A549 (cell line): ENCODE results near the gene KLHL2. TPM values are rescaled to one million over a fixed set of nuclear protein-coding genes. Genes with fewer than 3 reads are reported as not detected.

ENCODE experiments used
- ATAC-seq, 2 experiments: fragments of 200-7000 bp in 1 of 2; fragments of >200 bp in 1 of 2; cut with Nextera tagmentation in 1 of 2; cut with Tn5 transposase in 1 of 2; 3 replicates each; pipeline versions ENCODE4 v1.8.0 to v1.9.1; 2018 to 2020; ENCODE audit warnings: mild to moderate bottlenecking in 1 of 2, moderate library complexity in 1 of 2
- CTCF ChIA-PET: fragments of 300-600 bp; sonication (Branson Sonifier 250); formaldehyde crosslinking; extraction: SDS; loops from one replicate; lab custom pipeline; 2021; ENCODE audit warnings: antibody characterized with exemption, inconsistent platforms; lab: Yijun Ruan, JAX
- POLR2A ChIA-PET: fragments of 350-600 bp; formaldehyde crosslinking; extraction: SDS; loops from one replicate; lab custom pipeline; 2021; ENCODE audit warnings: antibody characterized with exemption, inconsistent platforms; lab: Yijun Ruan, JAX
- DNase-seq, 2 experiments: peaks; one replicate each; pipeline versions ENCODE4 v3.0.0 to v3.0.0-alpha.2; 2011 to 2016; ENCODE audit warnings: low read depth in 1 of 2, low spot score in 1 of 2
- FAIRE-seq: peaks from 2 replicates; lab custom pipeline; 2011; peaks lifted over from hg19 to GRCh38; lab: Jason Lieb, UNC
- H3K27ac ChIP-seq, 2 experiments: fragments of >200 bp; sonication (Bioruptor Twin); formaldehyde crosslinking; 3 replicates each; pipeline ENCODE4 v1.5.1; 2016 to 2017
- H3K4me1 ChIP-seq: fragments of >200 bp; sonication (Bioruptor Twin); formaldehyde crosslinking; 3 replicates; pipeline ENCODE4 v1.6.1; 2016
- H3K4me2 ChIP-seq: fragments of >200 bp; sonication (Bioruptor Twin); formaldehyde crosslinking; 3 replicates; pipeline ENCODE4 v1.6.1; 2016
- H3K4me3 ChIP-seq: fragments of >200 bp; sonication (Bioruptor Twin); formaldehyde crosslinking; 3 replicates; pipeline ENCODE4 v1.5.1; 2016
- H3K9me3 ChIP-seq: fragments of >200 bp; sonication (Bioruptor Twin); formaldehyde crosslinking; 3 replicates; pipeline ENCODE4 v1.6.1; 2016
- CBX2 ChIP-seq: fragments of 200-600 bp; sonication (generic); IDR thresholded peaks from 2 replicates; pipeline ENCODE4 v1.6.1; 2016; ENCODE audit warnings: low read depth, mild to moderate bottlenecking, borderline replicate concordance
- CEBPB ChIP-seq, 2 experiments: fragments of >200 bp in 1 of 2; sonication (Bioruptor Twin) in 1 of 2; formaldehyde crosslinking in 1 of 2; IDR thresholded peaks; 2 replicates each; pipeline ENCODE4 v1.6.1; 2012 to 2016
- CHD2 ChIP-seq: fragments of 150-350 bp; IDR thresholded peaks from 2 replicates; pipeline ENCODE4 v1.6.1; 2014; ENCODE audit warnings: low read length; ENCODE audit not compliant: partially characterized antibody
- EHF ChIP-seq: fragments of 250-450 bp; sonication (Bioruptor Pico); IDR thresholded peaks from 2 replicates; pipeline ENCODE4 v1.5.0; 2020; ENCODE audit warnings: mild to moderate bottlenecking
- EHMT2 ChIP-seq: fragments of 200-600 bp; sonication (generic); IDR thresholded peaks from 2 replicates; pipeline ENCODE4 v1.6.1; 2016; ENCODE audit warnings: antibody characterized with exemption, low read depth, mild to moderate bottlenecking, moderate library complexity
- FOSB ChIP-seq: fragments of 250-450 bp; sonication (Bioruptor Pico); IDR thresholded peaks from 2 replicates; pipeline ENCODE4 v1.5.0; 2020; ENCODE audit warnings: mild to moderate bottlenecking, moderate library complexity
- FOXS1 ChIP-seq: fragments of 250-450 bp; sonication (Bioruptor Pico); IDR thresholded peaks from 2 replicates; pipeline ENCODE4 v1.5.0; 2020; ENCODE audit warnings: mild to moderate bottlenecking, moderate library complexity
- GATA3 ChIP-seq: IDR thresholded peaks from 2 replicates; pipeline ENCODE4 v1.6.1; 2012; ENCODE audit warnings: borderline replicate concordance
- HEYL ChIP-seq: fragments of 250-450 bp; sonication (Bioruptor Pico); IDR thresholded peaks from 2 replicates; pipeline ENCODE4 v1.8.0; 2021; ENCODE audit warnings: mild to moderate bottlenecking, moderate library complexity
- HMGXB4 ChIP-seq: fragments of 250-450 bp; sonication (Bioruptor Pico); IDR thresholded peaks from 2 replicates; pipeline ENCODE4 v1.5.0; 2021; ENCODE audit warnings: mild to moderate bottlenecking, moderate library complexity, borderline replicate concordance
- HOXA7 ChIP-seq: fragments of 250-450 bp; sonication (Bioruptor Pico); IDR thresholded peaks from 2 replicates; pipeline ENCODE4 v1.5.0; 2020; ENCODE audit warnings: mild to moderate bottlenecking, moderate library complexity
- KDM1A ChIP-seq: fragments of 200-600 bp; sonication (generic); IDR thresholded peaks from 2 replicates; pipeline ENCODE4 v1.6.1; 2016; ENCODE audit warnings: low read depth, mild to moderate bottlenecking
- KDM5A ChIP-seq: fragments of 200-600 bp; sonication (generic); IDR thresholded peaks from 2 replicates; pipeline ENCODE4 v1.6.1; 2016; ENCODE audit warnings: antibody characterized with exemption, mild to moderate bottlenecking
- MAX ChIP-seq: IDR thresholded peaks from 2 replicates; pipeline ENCODE4 v1.6.1; 2012
- NR3C1 ChIP-seq: fragments of >200 bp; sonication (Bioruptor Twin); formaldehyde crosslinking; IDR thresholded peaks from 3 replicates; pipeline ENCODE4 v1.6.1; 2017
- RAD21 ChIP-seq, 2 experiments: fragments of >200 bp in 1 of 2; sonication (Bioruptor Twin) in 1 of 2; formaldehyde crosslinking in 1 of 2; IDR thresholded peaks in 1 of 2; conservative IDR thresholded peaks in 1 of 2; 2 replicates in 1 of 2; 3 replicates in 1 of 2; pipeline ENCODE4 v1.6.1; 2012 to 2018; ENCODE audit warnings: inconsistent platforms in 1 of 2
- RARB ChIP-seq: fragments of 250-450 bp; sonication (Bioruptor Pico); IDR thresholded peaks from 2 replicates; pipeline ENCODE4 v1.8.0; 2021; ENCODE audit warnings: mild to moderate bottlenecking, moderate library complexity
- RCOR1 ChIP-seq: fragments of 150-350 bp; IDR thresholded peaks from 2 replicates; pipeline ENCODE4 v1.6.1; 2014; ENCODE audit warnings: antibody characterized with exemption, low read length, low read depth
- RFX5 ChIP-seq: fragments of 450-650 bp; IDR thresholded peaks from 2 replicates; pipeline ENCODE4 v1.7.1; 2014; ENCODE audit warnings: antibody characterized with exemption, mild to moderate bottlenecking, moderate library complexity
- RNF2 ChIP-seq: fragments of 200-600 bp; sonication (generic); IDR thresholded peaks from 2 replicates; pipeline ENCODE4 v1.6.1; 2016; ENCODE audit warnings: low read depth, mild to moderate bottlenecking, antibody characterized with exemption, moderate library complexity, borderline replicate concordance
- TFCP2L1 ChIP-seq: fragments of 250-450 bp; sonication (Bioruptor Pico); IDR thresholded peaks from 2 replicates; pipeline ENCODE4 v1.5.0; 2021; ENCODE audit warnings: mild to moderate bottlenecking
- ZFP36 ChIP-seq: fragments of 450-650 bp; IDR thresholded peaks from 2 replicates; pipeline ENCODE4 v1.6.1; 2014; ENCODE audit warnings: borderline replicate concordance; ENCODE audit not compliant: partially characterized antibody
- WGBS: methylation state at CpG from one replicate; pipeline ENCODE4 v1.1.6; 2017; ENCODE audit errors: missing lambda C conversion rate; 5-methylcytosine and 5-hydroxymethylcytosine counted together
- polyA plus RNA-seq, 4 experiments: library from polyadenylated mRNA; depleted of rRNA in 3 of 4; stranded (reverse); fragments of >200 nt; fragmentation: RNase III in 1 of 4; extraction: RNeasy Plus Mini Kit Qiagen cat#74134 plus additional on column Dnase treatment in 1 of 4; gene quantifications; 2 replicates in 3 of 4; 3 replicates in 1 of 4; pipeline ENCODE4 v1.2.3, GENCODE V29; 2011 to 2017
- TF ChIP-seq, protein P1 (sequence below): IDR thresholded peaks from 2 replicates; pipeline ENCODE4 v1.6.1; 2012; ENCODE audit warnings: low read depth, borderline replicate concordance
- TF ChIP-seq, protein P2 (sequence below): fragments of 150-350 bp; IDR thresholded peaks from 2 replicates; pipeline ENCODE4 v1.6.1; 2014; ENCODE audit warnings: low read depth, mild to moderate bottlenecking, low read length
- TF ChIP-seq, protein P3 (sequence below): fragments of >200 bp; sonication (Bioruptor Twin); formaldehyde crosslinking; IDR thresholded peaks from 3 replicates; pipeline ENCODE4 v1.6.1; 2016
- TF ChIP-seq, protein P4 (sequence below): fragments of 250-450 bp; sonication (Bioruptor Pico); IDR thresholded peaks from 2 replicates; pipeline ENCODE4 v1.5.0; 2020; ENCODE audit warnings: low read depth, mild to moderate bottlenecking, moderate library complexity

Gene KLHL2
- polyA plus RNA-seq, 2 of the 4 experiments (the other 2 are of a cell fraction) = 13.6 to 21.6 TPM

DNA sequence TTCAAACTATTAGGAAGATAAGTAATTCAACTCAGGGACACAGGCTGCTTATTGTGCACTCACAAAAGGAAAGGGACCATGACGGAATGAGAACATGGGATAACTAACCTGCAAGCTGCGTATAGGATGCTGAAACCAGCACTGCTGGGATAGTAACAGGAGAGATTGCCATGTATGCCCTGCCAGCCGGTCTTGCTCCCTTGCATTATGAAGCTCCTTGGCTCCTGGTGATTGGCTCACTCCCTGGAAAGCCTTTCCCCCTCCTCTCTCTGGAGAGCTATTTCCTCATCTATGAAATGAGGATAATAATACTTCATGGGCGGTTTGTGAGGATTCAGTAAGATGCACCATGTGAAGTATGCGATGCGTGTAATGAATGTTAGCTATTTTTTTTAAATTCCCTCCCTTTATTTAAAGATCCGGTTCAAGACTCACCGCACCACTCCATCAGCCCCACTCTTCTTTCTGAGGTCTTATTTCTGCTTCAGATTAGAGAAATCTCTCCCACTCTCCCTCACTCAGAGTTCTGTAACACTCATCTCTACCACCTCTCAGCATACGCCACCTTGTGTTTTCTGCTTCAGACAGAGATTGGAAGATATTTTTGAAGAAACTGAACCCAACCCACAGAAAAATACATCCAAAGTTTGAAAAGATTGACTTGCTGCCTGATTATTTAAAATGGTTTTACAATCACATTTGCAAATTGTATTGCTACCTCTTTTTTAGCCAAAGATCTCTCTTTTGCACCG is 138.5 kb downstream of the KLHL2 start:
- 76% methylated on average over 10 of the region's 10 CpGs for WGBS
- CTCF ChIA-PET = interaction anchor here (0.6 to 10.6 kb wide), 4 partner anchors 15 to 215 kb away, joined by 3 to 84 read pairs (median 3); no protein-coding TSS in a partner anchor
- TF ChIP-seq, protein P1, sequence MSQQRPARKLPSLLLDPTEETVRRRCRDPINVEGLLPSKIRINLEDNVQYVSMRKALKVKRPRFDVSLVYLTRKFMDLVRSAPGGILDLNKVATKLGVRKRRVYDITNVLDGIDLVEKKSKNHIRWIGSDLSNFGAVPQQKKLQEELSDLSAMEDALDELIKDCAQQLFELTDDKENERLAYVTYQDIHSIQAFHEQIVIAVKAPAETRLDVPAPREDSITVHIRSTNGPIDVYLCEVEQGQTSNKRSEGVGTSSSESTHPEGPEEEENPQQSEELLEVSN = no peak
- no peak for TF ChIP-seq EHMT2
- no peak for TF ChIP-seq ZFP36
- no peak for TF ChIP-seq EHF (CRISPR knock-in tag)
- TF ChIP-seq FOSB (CRISPR knock-in tag) = no peak
- TF ChIP-seq RFX5 = no peak
- TF ChIP-seq KDM1A = no peak
- TF ChIP-seq HMGXB4 = no peak
- TF ChIP-seq RARB (CRISPR knock-in tag) = no peak
- TF ChIP-seq, protein P2, sequence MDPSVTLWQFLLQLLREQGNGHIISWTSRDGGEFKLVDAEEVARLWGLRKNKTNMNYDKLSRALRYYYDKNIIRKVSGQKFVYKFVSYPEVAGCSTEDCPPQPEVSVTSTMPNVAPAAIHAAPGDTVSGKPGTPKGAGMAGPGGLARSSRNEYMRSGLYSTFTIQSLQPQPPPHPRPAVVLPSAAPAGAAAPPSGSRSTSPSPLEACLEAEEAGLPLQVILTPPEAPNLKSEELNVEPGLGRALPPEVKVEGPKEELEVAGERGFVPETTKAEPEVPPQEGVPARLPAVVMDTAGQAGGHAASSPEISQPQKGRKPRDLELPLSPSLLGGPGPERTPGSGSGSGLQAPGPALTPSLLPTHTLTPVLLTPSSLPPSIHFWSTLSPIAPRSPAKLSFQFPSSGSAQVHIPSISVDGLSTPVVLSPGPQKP = no peak
- no peak for TF ChIP-seq NR3C1
- no peak for TF ChIP-seq TFCP2L1
- TF ChIP-seq HOXA7 (CRISPR knock-in tag) = no peak

GRCh38 chr4:165347647-165348569 is 140.5 kb downstream of the KLHL2 start:
- ATAC-seq = no peak
- no peak overlapping the region for H3K4me3 ChIP-seq
- H3K4me2 ChIP-seq = no peak overlapping the region
- TF ChIP-seq KDM5A (no peak), HEYL (no peak), CHD2 (no peak), RAD21 (conservative IDR thresholded peaks at IDR 0.05 in 1 of 2, IDR thresholded peaks at IDR 0.05 in 1 of 2) (no peak), MAX (no peak), FOXS1 (CRISPR knock-in tag) (no peak), RNF2 (no peak), HMGXB4 (no peak), RCOR1 (no peak), TFCP2L1 (no peak), CEBPB (IDR thresholded peaks at IDR 0.05) (no peak), CBX2 (no peak), GATA3 (no peak)
- TF ChIP-seq, protein P3, sequence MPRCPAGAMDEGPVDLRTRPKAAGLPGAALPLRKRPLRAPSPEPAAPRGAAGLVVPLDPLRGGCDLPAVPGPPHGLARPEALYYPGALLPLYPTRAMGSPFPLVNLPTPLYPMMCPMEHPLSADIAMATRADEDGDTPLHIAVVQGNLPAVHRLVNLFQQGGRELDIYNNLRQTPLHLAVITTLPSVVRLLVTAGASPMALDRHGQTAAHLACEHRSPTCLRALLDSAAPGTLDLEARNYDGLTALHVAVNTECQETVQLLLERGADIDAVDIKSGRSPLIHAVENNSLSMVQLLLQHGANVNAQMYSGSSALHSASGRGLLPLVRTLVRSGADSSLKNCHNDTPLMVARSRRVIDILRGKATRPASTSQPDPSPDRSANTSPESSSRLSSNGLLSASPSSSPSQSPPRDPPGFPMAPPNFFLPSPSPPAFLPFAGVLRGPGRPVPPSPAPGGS = no peak
- TF ChIP-seq, protein P4, sequence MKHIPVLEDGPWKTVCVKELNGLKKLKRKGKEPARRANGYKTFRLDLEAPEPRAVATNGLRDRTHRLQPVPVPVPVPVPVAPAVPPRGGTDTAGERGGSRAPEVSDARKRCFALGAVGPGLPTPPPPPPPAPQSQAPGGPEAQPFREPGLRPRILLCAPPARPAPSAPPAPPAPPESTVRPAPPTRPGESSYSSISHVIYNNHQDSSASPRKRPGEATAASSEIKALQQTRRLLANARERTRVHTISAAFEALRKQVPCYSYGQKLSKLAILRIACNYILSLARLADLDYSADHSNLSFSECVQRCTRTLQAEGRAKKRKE (CRISPR knock-in tag) = no peak
- 70% methylated on average over 3 of the region's 3 CpGs for WGBS
- ChIA-PET POLR2A (no interaction called here), CTCF (interaction anchor here (1.4 to 10.6 kb wide), 2 partner anchors 217 to 235 kb away, joined by 4 to 84 read pairs; partner anchors contain the start of gene TMEM192)
- no peak for FAIRE-seq
- H3K4me1 ChIP-seq = no peaks in the 10 kb centered on the region
- H3K9me3 ChIP-seq = no peaks in the 10 kb centered on the region
- DNase-seq = no peak
- no peak overlapping the region for H3K27ac ChIP-seq

More for the DNA sequence above, 138.5 kb downstream of the KLHL2 start:
- ATAC-seq (no peak), FAIRE-seq (no peak), DNase-seq (no peak)
- POLR2A ChIA-PET = no interaction called here
- H3K9me3 ChIP-seq = no peaks in the 10 kb centered on the region
- no peak overlapping the region for H3K27ac ChIP-seq
- no peak overlapping the region for H3K4me2 ChIP-seq
- H3K4me1 ChIP-seq = no peaks in the 10 kb centered on the region
- no peak overlapping the region for H3K4me3 ChIP-seq
